Activated CD4-positive, alpha-beta T cell treated with anti-CD3 and anti-CD28 coated beads for 36 hours (primary cell): ENCODE data around the gene SHF. TPM values are rescaled to one million over a fixed set of nuclear protein-coding genes. Genes with fewer than 3 reads are reported as not detected.

Experiments
- ATAC-seq: fragments of 200-7000 bp; cut with Tn5 transposase; one replicate; pipeline ENCODE4 v1.10.0; 2021; ENCODE audit warnings: mild to moderate bottlenecking, moderate library complexity
- CTCF ChIA-PET: fragments of 350-600 bp; sonication (Branson Sonifier 250); formaldehyde crosslinking; loops from one replicate; lab custom pipeline; 2021; ENCODE audit warnings: antibody characterized with exemption; lab: Charles Lee
- POLR2A ChIA-PET: fragments of 350-600 bp; sonication (Branson Sonifier 250); formaldehyde crosslinking; loops from one replicate; lab custom pipeline; 2021; ENCODE audit warnings: antibody characterized with exemption, inconsistent platforms; lab: Charles Lee
- DNase-seq: peaks from one replicate; pipeline ENCODE4 v3.0.0-alpha.2; 2020
- H3K27ac Mint-ChIP-seq: one replicate; pipeline ENCODE4 v1.8.0; 2021; ENCODE audit warnings: mixed read lengths
- H3K27me3 Mint-ChIP-seq: one replicate; pipeline ENCODE4 v1.8.0; 2021; ENCODE audit warnings: mixed read lengths
- H3K36me3 Mint-ChIP-seq: one replicate; pipeline ENCODE4 v1.8.0; 2021; ENCODE audit warnings: low read depth, mixed read lengths
- H3K4me1 Mint-ChIP-seq: one replicate; pipeline ENCODE4 v1.8.0; 2021; ENCODE audit warnings: mixed read lengths
- H3K4me3 Mint-ChIP-seq: one replicate; pipeline ENCODE4 v1.8.0; 2021; ENCODE audit warnings: mild to moderate bottlenecking, moderate library complexity, mixed read lengths
- H3K9me3 Mint-ChIP-seq: one replicate; pipeline ENCODE4 v1.8.0; 2021; ENCODE audit warnings: low read depth, mixed read lengths
- intact Hi-C, 2 experiments: fragments of 100-400 bp; cut with DNase I in 1 of 2; cut with micrococcal nuclease in 1 of 2; formaldehyde crosslinking; loops; one replicate each; pipeline versions ENCODE4 v1.14.2 to v1.15.1; 2022 to 2024; cut with DNase I, micrococcal nuclease
- total RNA-seq, 2 experiments: library from RNA; stranded (reverse); gene quantifications; one replicate each; pipeline ENCODE4 v1.2.3, GENCODE V29; 2021

The SHF gene
- total RNA-seq, 2 experiments from 2014 or later: 17.9 to 18.7 TPM

DNA sequence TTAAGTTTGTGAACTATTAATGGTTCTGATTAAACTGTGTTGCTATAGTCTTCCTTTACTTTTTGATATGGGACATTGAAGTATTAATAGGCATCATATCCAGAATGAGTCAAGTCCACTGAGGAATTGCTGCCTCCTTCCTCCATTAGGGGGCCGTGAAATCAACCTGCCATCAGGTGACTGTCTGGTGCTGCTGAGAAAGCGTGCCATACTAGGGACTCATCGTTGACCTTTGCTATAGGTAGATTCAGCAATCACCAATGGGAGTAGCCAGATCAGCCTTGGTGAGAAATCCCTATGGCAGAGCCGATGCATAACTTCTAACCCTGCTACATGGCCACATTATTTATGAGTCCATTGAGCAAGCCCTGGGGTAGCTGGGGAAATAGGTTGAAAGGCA lies 34.2 kb upstream of the SHF start:
- no peaks in the 10 kb centered on the region for H3K4me1 Mint-ChIP-seq
- H3K36me3 Mint-ChIP-seq: no peaks in the 10 kb centered on the region
- H3K27me3 Mint-ChIP-seq: peaks cover 6% of the 10 kb centered on the region
- intact Hi-C loops: no loop called here
- ChIA-PET CTCF (interaction anchor here (1.0 to 1.1 kb wide), 2 partner anchors 16 to 17 kb away, joined by 4 to 7 read pairs; no protein-coding TSS in a partner anchor), POLR2A (no interaction called here)
- H3K4me3 Mint-ChIP-seq: no peak overlapping the region
- no peak overlapping the region for H3K27ac Mint-ChIP-seq
- no peak for ATAC-seq
- H3K9me3 Mint-ChIP-seq: no peaks in the 10 kb centered on the region
- no peak for DNase-seq

DNA sequence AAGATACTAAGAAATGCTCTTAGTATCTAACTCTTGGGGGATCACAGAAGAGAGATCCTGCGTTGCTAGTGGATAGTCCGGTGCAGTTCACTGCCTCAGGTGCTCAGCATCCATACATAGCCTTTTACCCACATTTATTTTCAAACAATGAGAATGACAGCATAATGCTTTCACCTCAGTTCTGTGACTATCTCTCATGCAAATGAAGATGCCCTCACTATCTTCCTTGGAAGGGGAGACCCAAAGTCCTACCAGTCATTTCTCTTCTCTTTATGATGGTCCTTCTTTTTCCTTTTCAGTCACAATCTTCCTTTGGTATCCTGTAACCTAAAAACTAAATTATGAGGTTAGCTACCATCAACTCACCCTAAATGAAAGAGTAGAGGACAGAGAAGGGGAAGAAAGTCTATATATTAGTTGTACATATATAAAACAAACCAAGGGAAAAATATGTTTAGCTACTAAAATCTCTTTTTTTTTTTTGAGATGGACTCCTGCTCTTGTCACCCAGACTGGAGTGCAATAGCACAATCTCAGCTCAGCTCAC lies 33.4 kb upstream of the SHF start:
- no peak for DNase-seq
- H3K4me1 Mint-ChIP-seq: no peaks in the 10 kb centered on the region
- ATAC-seq: peak; percentile 60
- no peaks in the 10 kb centered on the region for H3K9me3 Mint-ChIP-seq
- H3K36me3 Mint-ChIP-seq: no peaks in the 10 kb centered on the region
- H3K27me3 Mint-ChIP-seq: peaks cover 6% of the 10 kb centered on the region
- CTCF ChIA-PET: interaction anchor here (1.1 kb wide), 1 partner anchor 16 kb away, joined by 7 read pairs; no protein-coding TSS in a partner anchor
- intact Hi-C loops: no loop called here
- H3K27ac Mint-ChIP-seq: no peak overlapping the region
- POLR2A ChIA-PET: no interaction called here
- no peak overlapping the region for H3K4me3 Mint-ChIP-seq

GRCh38 chr15:45212493-45212892 lies 24.7 kb upstream of the SHF start:
- ATAC-seq: no peak
- POLR2A ChIA-PET: interaction anchor here (0.6 kb wide), 1 partner anchor 69 kb away, joined by 3 read pairs; no protein-coding TSS in a partner anchor
- no peak overlapping the region for H3K4me3 Mint-ChIP-seq
- H3K27ac Mint-ChIP-seq: no peak overlapping the region
- no peaks in the 10 kb centered on the region for H3K4me1 Mint-ChIP-seq
- no peak for DNase-seq
- CTCF ChIA-PET: interaction anchor here (0.6 to 1.7 kb wide), 9 partner anchors 9 to 291 kb away, joined by 3 to 5 read pairs (median 3); no protein-coding TSS in a partner anchor
- intact Hi-C loops: no loop called here
- H3K9me3 Mint-ChIP-seq: no peaks in the 10 kb centered on the region
- peaks cover 5% of the 10 kb centered on the region for H3K27me3 Mint-ChIP-seq
- H3K36me3 Mint-ChIP-seq: no peaks in the 10 kb centered on the region

GRCh38 chr15:45205192-45205591 lies 17.4 kb upstream of the SHF start:
- no peak overlapping the region for H3K4me3 Mint-ChIP-seq
- H3K27me3 Mint-ChIP-seq: peaks cover 2% of the 10 kb centered on the region
- peaks cover 7% of the 10 kb centered on the region for H3K4me1 Mint-ChIP-seq
- H3K36me3 Mint-ChIP-seq: no peaks in the 10 kb centered on the region
- peak; percentile 63 for ATAC-seq
- POLR2A ChIA-PET: interaction anchor here (0.7 to 1.5 kb wide), 2 partner anchors 17 to 197 kb away, joined by 3 to 4 read pairs; partner anchors contain the start of gene SHF
- peak; percentile 86 for DNase-seq
- H3K9me3 Mint-ChIP-seq: no peaks in the 10 kb centered on the region
- CTCF ChIA-PET: interaction anchor here (0.6 to 7.5 kb wide), 35 partner anchors 8 to 253 kb away, joined by 3 to 48 read pairs (median 4); partner anchors contain the start of gene SHF
- intact Hi-C loops: loop anchor here in 1 of 2 experiments (1.0 kb wide), 3 partner anchors 42 to 197 kb away; a partner anchor contains a TSS
- no peak overlapping the region for H3K27ac Mint-ChIP-seq

GRCh38 chr15:45203182-45203581 lies 15.4 kb upstream of the SHF start:
- CTCF ChIA-PET: interaction anchor here (0.5 to 7.5 kb wide), 14 partner anchors 9 to 254 kb away, joined by 3 to 48 read pairs (median 4); a partner anchor contains a TSS
- no peaks in the 10 kb centered on the region for H3K9me3 Mint-ChIP-seq
- ATAC-seq: no peak

GRCh38 chr15:45201869-45202268 lies 14.1 kb upstream of the SHF start:
- intact Hi-C loops: loop anchor here (1.0 to 5.0 kb wide), 4 partner anchors 255 to 775 kb away; partner anchors contain the start of genes CTDSPL2 (in 1 of the 2) and EIF3J (in 1 of the 2)
- ATAC-seq (no peak), DNase-seq (no peak)
- H3K36me3 Mint-ChIP-seq: no peaks in the 10 kb centered on the region
- H3K4me1 Mint-ChIP-seq: peaks cover 21% of the 10 kb centered on the region
- H3K4me3 Mint-ChIP-seq: no peak overlapping the region
- ChIA-PET POLR2A (no interaction called here), CTCF (interaction anchor here (0.6 to 7.5 kb wide), 14 partner anchors 9 to 421 kb away, joined by 3 to 48 read pairs (median 4); a partner anchor contains a TSS)
- no peaks in the 10 kb centered on the region for H3K27me3 Mint-ChIP-seq
- no peaks in the 10 kb centered on the region for H3K9me3 Mint-ChIP-seq
- H3K27ac Mint-ChIP-seq: no peak overlapping the region

More at GRCh38 chr15:45203182-45203581, 15.4 kb upstream of the SHF start:
- POLR2A ChIA-PET: interaction anchor here (0.9 kb wide), 1 partner anchor 15 kb away, joined by 3 read pairs; the partner anchor contains the start of gene SHF
- Mint-ChIP-seq H3K4me1 (peaks cover 15% of the 10 kb centered on the region), H3K36me3 (no peaks in the 10 kb centered on the region), H3K27ac (no peak overlapping the region), H3K27me3 (peaks cover 2% of the 10 kb centered on the region), H3K4me3 (no peak overlapping the region)
- no peak for DNase-seq
- intact Hi-C loops: loop anchor here (5.0 kb wide), 3 partner anchors 254 to 776 kb away; partner anchors contain the start of genes CTDSPL2 (in 1 of the 2) and EIF3J (in 1 of the 2)

- Mint-ChIP-seq H3K4me1 (peaks cover 21% of the 10 kb centered on the region), H3K27ac (no peak overlapping the region), H3K9me3 (no peaks in the 10 kb centered on the region), H3K4me3 (no peak overlapping the region), H3K36me3 (no peaks in the 10 kb centered on the region), H3K27me3 (no peaks in the 10 kb centered on the region)
- POLR2A ChIA-PET: interaction anchor here (0.6 to 1.1 kb wide), 4 partner anchors 35 to 385 kb away, joined by 3 to 6 read pairs (median 4); partner anchors contain the start of gene BLOC1S6
- CTCF ChIA-PET: interaction anchor here (0.6 to 7.5 kb wide), 16 partner anchors 8 to 1377 kb away, joined by 3 to 48 read pairs (median 4); partner anchors contain the start of genes MFAP1 and SHF
- no peak for DNase-seq
- no peak for ATAC-seq
- intact Hi-C loops: loop anchor here (1.0 to 5.0 kb wide), 4 partner anchors 256 to 774 kb away; partner anchors contain the start of genes CTDSPL2 (in 1 of the 2) and EIF3J (in 1 of the 2)
These were observed 13.7 kb upstream of the SHF start for GRCh38 chr15:45201557-45201859.

DNA sequence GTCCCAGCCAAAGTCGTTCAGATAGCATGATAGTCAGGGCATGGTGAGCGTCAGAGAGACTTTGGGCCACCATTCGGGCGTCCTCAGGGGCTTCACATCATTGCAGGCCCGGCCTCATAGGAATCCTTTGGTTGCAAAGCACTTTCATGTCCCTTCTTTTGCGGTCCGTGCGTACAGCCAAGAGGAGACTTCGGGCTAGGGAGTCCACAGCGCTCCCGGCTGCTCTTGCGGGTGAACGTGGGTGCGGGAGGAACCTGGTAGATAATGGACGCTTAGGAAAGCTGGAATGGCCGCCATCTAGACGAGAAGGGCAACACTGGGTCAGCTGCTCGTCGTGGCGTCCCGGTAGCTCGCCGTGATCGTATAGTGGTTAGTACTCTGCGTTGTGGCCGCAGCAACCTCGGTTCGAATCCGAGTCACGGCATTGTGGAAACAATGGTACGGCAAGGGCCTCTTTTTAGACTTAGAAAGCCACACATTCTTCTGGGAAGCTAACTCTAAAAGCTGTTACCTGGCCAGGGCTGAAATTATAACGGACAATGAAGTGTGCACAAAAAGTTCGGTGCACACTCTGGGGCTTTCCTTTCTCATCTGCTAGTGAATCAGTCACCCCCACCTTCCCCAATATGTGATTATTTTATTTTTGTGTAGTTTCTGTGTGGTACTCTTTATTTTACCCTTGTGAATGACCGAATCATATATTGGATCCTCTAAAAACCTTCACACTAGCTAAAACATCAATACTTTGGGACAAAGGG lies 13.2 kb upstream of the SHF start:
- H3K4me3 Mint-ChIP-seq: no peak overlapping the region
- intact Hi-C loops: loop anchor here (1.0 to 5.0 kb wide), 8 partner anchors 35 to 774 kb away; partner anchors contain the start of genes BLOC1S6 (in 1 of the 2), CTDSPL2 (in 1 of the 2) and EIF3J (in 1 of the 2)
- ATAC-seq: peak; percentile 10
- H3K4me1 Mint-ChIP-seq: peaks cover 21% of the 10 kb centered on the region
- peak; percentile 88 for DNase-seq
- H3K27ac Mint-ChIP-seq: no peak overlapping the region
- no peaks in the 10 kb centered on the region for H3K36me3 Mint-ChIP-seq
- no peaks in the 10 kb centered on the region for H3K27me3 Mint-ChIP-seq
- no peaks in the 10 kb centered on the region for H3K9me3 Mint-ChIP-seq
- POLR2A ChIA-PET: interaction anchor here (0.6 to 1.1 kb wide), 6 partner anchors 34 to 532 kb away, joined by 3 to 6 read pairs (median 4); partner anchors contain the start of gene BLOC1S6
- CTCF ChIA-PET: interaction anchor here (0.6 to 7.5 kb wide), 21 partner anchors 8 to 1376 kb away, joined by 3 to 48 read pairs (median 3); partner anchors contain the start of genes MFAP1 and SHF

- ChIA-PET CTCF (interaction anchor here (0.6 to 7.5 kb wide), 19 partner anchors 9 to 231 kb away, joined by 3 to 48 read pairs (median 4); partner anchors contain the start of gene SHF), POLR2A (interaction anchor here (0.6 to 1.5 kb wide), 7 partner anchors 12 to 531 kb away, joined by 3 to 11 read pairs (median 6); partner anchors contain the start of genes BLOC1S6 and SHF)
- H3K9me3 Mint-ChIP-seq: no peaks in the 10 kb centered on the region
- H3K27ac Mint-ChIP-seq: no peak overlapping the region
- DNase-seq: peak; percentile 97
- no peaks in the 10 kb centered on the region for H3K36me3 Mint-ChIP-seq
- no peaks in the 10 kb centered on the region for H3K27me3 Mint-ChIP-seq
- H3K4me1 Mint-ChIP-seq: peaks cover 18% of the 10 kb centered on the region
- ATAC-seq: peak; percentile 59
- no peak overlapping the region for H3K4me3 Mint-ChIP-seq
- intact Hi-C loops: loop anchor here (1.0 to 5.0 kb wide), 7 partner anchors 34 to 773 kb away; partner anchors contain the start of genes BLOC1S6 (in 1 of the 2), CTDSPL2 (in 1 of the 2) and EIF3J (in 1 of the 2)
These were observed 12.4 kb upstream of the SHF start for GRCh38 chr15:45200001-45200798.
